OCI-LY3 (cell line): ENCODE data around the gene PIP5K1A.

ENCODE experiments used
- H2AFZ ChIP-seq: fragments of 200-600, 300-600 bp; shearing (Covaris generic); 2 replicates; pipeline ENCODE4 v1.6.0; 2014; ENCODE audit warnings: antibody characterized with exemption, low read depth, low read length
- H3K27ac ChIP-seq: fragments of 200-600, 300-600 bp; sonication (generic); 2 replicates; pipeline ENCODE4 v1.5.1; 2014; ENCODE audit warnings: mild to moderate bottlenecking, low read length, moderate library complexity, mixed read lengths
- H3K27me3 ChIP-seq: fragments of 200-600, 300-600 bp; sonication (generic); 2 replicates; pipeline ENCODE4 v1.6.1; 2014; ENCODE audit warnings: low read depth, low read length, mixed read lengths
- H3K36me3 ChIP-seq: fragments of 200-600, 300-600 bp; sonication (generic); replicated peaks from 2 replicates; pipeline ENCODE3; 2014; ENCODE audit warnings: low read depth, low read length, mixed read lengths
- H3K4me1 ChIP-seq: fragments of 300-600, 200-600 bp; sonication (generic); 2 replicates; pipeline ENCODE4 v1.6.1; 2014; ENCODE audit warnings: low read length, mixed read lengths
- H3K4me2 ChIP-seq: fragments of 200-600, 300-600 bp; sonication (generic); 2 replicates; pipeline ENCODE4 v1.6.1; 2014; ENCODE audit warnings: low read length, mixed read lengths
- H3K4me3 ChIP-seq: fragments of 300-600, 200-600 bp; sonication (generic); 2 replicates; pipeline ENCODE4 v1.5.1; 2014; ENCODE audit warnings: antibody characterized with exemption, mild to moderate bottlenecking, low read length, moderate library complexity
- H3K79me2 ChIP-seq: fragments of 300-600, 200-600 bp; shearing (Covaris generic); 2 replicates; pipeline ENCODE4 v1.6.1; 2014; ENCODE audit warnings: mild to moderate bottlenecking, low read length, mixed read lengths
- H3K9ac ChIP-seq: fragments of 300-600, 200-600 bp; shearing (Covaris generic); 2 replicates; pipeline ENCODE4 v1.6.0; 2014; ENCODE audit warnings: mild to moderate bottlenecking, low read length, moderate library complexity
- H3K9me3 ChIP-seq: fragments of 200-600, 300-600 bp; shearing (Covaris generic); 2 replicates; pipeline ENCODE4 v1.6.1; 2014; ENCODE audit warnings: low read length, mixed read lengths; ENCODE audit not compliant: insufficient read depth
- H4K20me1 ChIP-seq: fragments of 200-600, 300-600 bp; sonication (generic); 2 replicates; pipeline ENCODE4 v1.6.1; 2016; ENCODE audit warnings: low read length, mixed read lengths; ENCODE audit not compliant: insufficient read depth
- CTCF ChIP-seq: fragments of 200-600, 300-600 bp; sonication (generic); IDR thresholded peaks from 2 replicates; pipeline ENCODE4 v1.5.1; 2014; ENCODE audit warnings: antibody characterized with exemption, low read length, low read depth
- EZH2phosphoT487 ChIP-seq: fragments of 200-600 bp; shearing (Covaris generic); IDR thresholded peaks from 2 replicates; pipeline ENCODE4 v1.6.1; 2018; ENCODE audit warnings: antibody characterized with exemption, mixed run types, low read depth

The PIP5K1A gene

DNA sequence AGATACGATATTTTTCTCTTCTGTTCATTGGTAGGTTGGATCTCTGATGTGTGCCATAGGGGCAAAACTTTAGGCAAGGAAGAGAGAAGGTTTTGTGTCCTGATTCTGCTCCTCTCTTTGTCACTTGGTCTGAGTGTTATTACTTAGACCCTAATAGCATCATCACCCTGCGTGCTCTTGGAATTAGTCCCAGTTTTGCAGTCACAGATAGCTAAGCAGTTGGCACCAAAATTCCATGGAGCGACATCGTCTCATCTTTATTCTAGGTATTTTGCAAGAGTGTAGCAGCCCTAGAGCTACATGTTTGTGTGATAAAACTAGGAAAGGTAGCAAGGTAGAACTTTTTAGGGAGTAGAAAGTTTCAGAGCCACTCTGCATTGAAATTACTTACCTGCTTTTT is 23.8 kb downstream of the PIP5K1A start:
- H3K36me3 ChIP-seq: peaks cover 35% of the 10 kb centered on the region

GRCh38 chr1:151235235-151235634 is 36.9 kb downstream of the PIP5K1A start:
- no peak overlapping the region for H2AFZ ChIP-seq
- TF ChIP-seq CTCF: no peak
- no peak for TF ChIP-seq EZH2phosphoT487
- H3K9ac ChIP-seq: no peak overlapping the region
- no peaks in the 10 kb centered on the region for H3K27me3 ChIP-seq
- H4K20me1 ChIP-seq: peaks cover 14% of the 10 kb centered on the region
- H3K4me3 ChIP-seq: no peak overlapping the region
- H3K4me1 ChIP-seq: peaks cover 18% of the 10 kb centered on the region
- peaks cover 80% of the 10 kb centered on the region for H3K36me3 ChIP-seq
- H3K27ac ChIP-seq: no peak overlapping the region
- H3K4me2 ChIP-seq: no peak overlapping the region
- H3K9me3 ChIP-seq: no peaks in the 10 kb centered on the region
- H3K79me2 ChIP-seq: peaks cover 12% of the 10 kb centered on the region

More for the DNA sequence above, 23.8 kb downstream of the PIP5K1A start:
- Histone ChIP-seq H3K4me1 (no peaks in the 10 kb centered on the region), H3K27ac (no peak overlapping the region), H3K4me3 (no peak overlapping the region), H3K9ac (no peak overlapping the region), H3K27me3 (no peaks in the 10 kb centered on the region), H3K4me2 (no peak overlapping the region), H4K20me1 (peaks cover 35% of the 10 kb centered on the region), H3K79me2 (peaks cover 80% of the 10 kb centered on the region), H2AFZ (no peak overlapping the region), H3K9me3 (no peaks in the 10 kb centered on the region)
- TF ChIP-seq CTCF (no peak), EZH2phosphoT487 (no peak)

GRCh38 chr1:151237678-151238466 is 39.5 kb downstream of the PIP5K1A start:
- peaks cover 14% of the 10 kb centered on the region for H4K20me1 ChIP-seq
- peaks cover 18% of the 10 kb centered on the region for H3K4me1 ChIP-seq
- H3K4me2 ChIP-seq: peak overlapping the region; percentile 32
- no peaks in the 10 kb centered on the region for H3K27me3 ChIP-seq
- peak overlapping the region; percentile 54 for H3K27ac ChIP-seq
- peaks cover 77% of the 10 kb centered on the region for H3K36me3 ChIP-seq
- no peak overlapping the region for H2AFZ ChIP-seq
- no peak overlapping the region for H3K9ac ChIP-seq
- no peak overlapping the region for H3K4me3 ChIP-seq
- H3K9me3 ChIP-seq: no peaks in the 10 kb centered on the region
- H3K79me2 ChIP-seq: peaks cover 6% of the 10 kb centered on the region
- TF ChIP-seq CTCF: no peak
- TF ChIP-seq EZH2phosphoT487: no peak

DNA sequence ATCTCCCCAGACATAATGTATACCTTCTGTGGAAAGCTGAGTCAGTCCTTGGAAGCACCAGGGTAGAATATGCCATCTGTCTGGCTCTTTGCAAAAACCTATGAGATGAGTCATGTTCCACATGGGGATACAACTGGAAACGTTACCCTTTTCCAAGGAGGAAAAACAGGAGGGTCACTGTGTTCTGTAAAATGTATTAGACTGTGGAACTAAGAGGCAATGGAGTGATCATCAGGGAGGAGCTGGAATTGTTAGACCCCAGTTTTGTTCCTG is 40.1 kb downstream of the PIP5K1A start:
- H4K20me1 ChIP-seq: peaks cover 14% of the 10 kb centered on the region
- peak overlapping the region; percentile 54 for H3K27ac ChIP-seq
- H3K36me3 ChIP-seq: peaks cover 83% of the 10 kb centered on the region
- H2AFZ ChIP-seq: no peak overlapping the region
- H3K4me3 ChIP-seq: no peak overlapping the region
- TF ChIP-seq CTCF (no peak), EZH2phosphoT487 (no peak)
- peaks cover 18% of the 10 kb centered on the region for H3K4me1 ChIP-seq
- peaks cover 6% of the 10 kb centered on the region for H3K79me2 ChIP-seq
- no peak overlapping the region for H3K4me2 ChIP-seq
- H3K9ac ChIP-seq: no peak overlapping the region
- H3K27me3 ChIP-seq: no peaks in the 10 kb centered on the region
- H3K9me3 ChIP-seq: no peaks in the 10 kb centered on the region
